Colonic mucosa (tissue), 4 donors: ENCODE data around the gene TWIST2. TPM values are rescaled to one million over a fixed set of nuclear protein-coding genes. Genes with fewer than 3 reads are reported as not detected.

Experiments
- DNase-seq: peaks from one replicate; pipeline ENCODE4 v3.0.0-alpha.2; 2020
- H3K27ac ChIP-seq: fragments of 200-600 bp; one replicate; pipeline ENCODE4 v1.8.0; 2021
- H3K27me3 ChIP-seq: fragments of 200-600 bp; one replicate; pipeline ENCODE4 v1.8.0; 2021
- H3K36me3 ChIP-seq: fragments of 200-600 bp; one replicate; pipeline ENCODE4 v1.8.0; 2021
- H3K4me1 ChIP-seq: fragments of 200-600 bp; one replicate; pipeline ENCODE4 v1.8.0; 2021; ENCODE audit warnings: mild to moderate bottlenecking
- H3K4me3 ChIP-seq: fragments of 200-600 bp; one replicate; pipeline ENCODE4 v1.8.0; 2021
- H3K9ac ChIP-seq, 2 donors: one replicate each; pipeline ENCODE4 v1.7.0; 2013; ENCODE audit warnings: control low read depth in 2 of 2, low read depth in 2 of 2, low read length in 2 of 2
- H3K9me3 ChIP-seq: fragments of 200-600 bp; one replicate; pipeline ENCODE4 v1.8.0; 2021
- intact Hi-C: fragments of 100-400 bp; cut with DNase I; formaldehyde crosslinking; loops from one replicate; pipeline ENCODE4 v1.14.1; 2022
- total RNA-seq, 2 donors: library from RNA; stranded (reverse); fragmentation: NEBNext Ultra II Directional in 1 of 2; extraction: Animal tissue kit (Norgen Biotek cat#: 25700) in 1 of 2; gene quantifications; one replicate each; pipeline ENCODE4 v1.2.1, GENCODE V29; 2021
- TF ChIP-seq, protein P1 (sequence below): fragments of 200-600 bp; IDR thresholded peaks from one replicate; pipeline ENCODE4 v1.8.0; 2022; ENCODE audit warnings: antibody characterized with exemption, mild to moderate bottlenecking
- donor health status: healthy.
- donor health status: DM: no; HTN: no; CAD: no.
- donor health status: DM: no; HTN: no; CAD: no.

The TWIST2 gene
- total RNA-seq, 2 donors from 2014 or later, result 0.82 to 2.7 TPM

DNA sequence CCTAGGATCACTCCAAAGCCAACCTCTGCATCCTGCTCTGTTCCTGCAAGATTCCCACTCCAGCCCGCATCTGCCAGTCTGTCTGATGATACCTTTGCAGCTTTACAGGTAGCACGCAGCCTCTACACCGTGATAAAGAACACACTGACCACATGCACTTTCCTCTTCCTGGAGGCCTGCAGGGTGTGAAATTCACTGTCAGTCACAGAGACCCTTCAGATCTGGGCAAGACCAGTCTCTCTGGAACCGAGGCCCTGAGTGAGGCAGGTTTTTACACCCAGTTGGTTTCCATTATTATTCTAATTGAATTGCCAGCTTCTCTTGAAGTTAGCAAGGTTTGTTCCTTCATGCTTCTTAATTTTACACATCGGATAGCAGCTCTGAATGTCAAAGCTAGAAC, 30.5 kb upstream of the TWIST2 start:
- H3K27me3 ChIP-seq, result no peaks in the 10 kb centered on the region
- TF ChIP-seq, protein P1, sequence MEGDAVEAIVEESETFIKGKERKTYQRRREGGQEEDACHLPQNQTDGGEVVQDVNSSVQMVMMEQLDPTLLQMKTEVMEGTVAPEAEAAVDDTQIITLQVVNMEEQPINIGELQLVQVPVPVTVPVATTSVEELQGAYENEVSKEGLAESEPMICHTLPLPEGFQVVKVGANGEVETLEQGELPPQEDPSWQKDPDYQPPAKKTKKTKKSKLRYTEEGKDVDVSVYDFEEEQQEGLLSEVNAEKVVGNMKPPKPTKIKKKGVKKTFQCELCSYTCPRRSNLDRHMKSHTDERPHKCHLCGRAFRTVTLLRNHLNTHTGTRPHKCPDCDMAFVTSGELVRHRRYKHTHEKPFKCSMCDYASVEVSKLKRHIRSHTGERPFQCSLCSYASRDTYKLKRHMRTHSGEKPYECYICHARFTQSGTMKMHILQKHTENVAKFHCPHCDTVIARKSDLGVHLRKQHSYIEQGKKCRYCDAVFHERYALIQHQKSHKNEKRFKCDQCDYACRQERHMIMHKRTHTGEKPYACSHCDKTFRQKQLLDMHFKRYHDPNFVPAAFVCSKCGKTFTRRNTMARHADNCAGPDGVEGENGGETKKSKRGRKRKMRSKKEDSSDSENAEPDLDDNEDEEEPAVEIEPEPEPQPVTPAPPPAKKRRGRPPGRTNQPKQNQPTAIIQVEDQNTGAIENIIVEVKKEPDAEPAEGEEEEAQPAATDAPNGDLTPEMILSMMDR, result no peak
- H3K9ac ChIP-seq, result no peak overlapping the region
- H3K4me3 ChIP-seq, result no peak overlapping the region
- H3K9me3 ChIP-seq, result no peaks in the 10 kb centered on the region
- intact Hi-C loops, result no loop called here
- H3K27ac ChIP-seq, result no peak overlapping the region
- DNase-seq, result no peak
- H3K4me1 ChIP-seq, result no peaks in the 10 kb centered on the region
- H3K36me3 ChIP-seq, result no peaks in the 10 kb centered on the region

DNA sequence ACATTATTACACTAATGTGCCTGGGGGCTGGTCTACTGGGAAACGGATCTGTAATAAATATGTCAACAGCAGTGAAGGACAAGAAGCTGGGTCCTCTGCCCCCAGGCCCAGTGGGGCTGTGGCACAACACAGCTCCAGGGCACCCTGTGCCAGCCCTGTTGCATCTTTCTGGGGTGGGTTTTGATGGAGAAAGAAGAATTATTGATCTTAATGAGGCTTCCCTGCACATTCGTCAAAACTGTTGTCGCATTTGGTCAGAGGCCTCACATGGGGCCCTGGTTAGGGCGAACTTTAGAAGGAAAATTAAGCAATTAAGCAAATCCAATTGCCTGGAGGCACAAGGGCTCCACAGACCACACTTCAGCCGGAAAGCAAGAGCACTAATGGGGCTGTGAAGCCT, 30.0 kb upstream of the TWIST2 start:
- H3K9ac ChIP-seq, result no peak overlapping the region
- intact Hi-C loops, result no loop called here
- H3K4me1 ChIP-seq, result no peaks in the 10 kb centered on the region
- no peaks in the 10 kb centered on the region for H3K9me3 ChIP-seq
- no peaks in the 10 kb centered on the region for H3K27me3 ChIP-seq
- H3K36me3 ChIP-seq, result no peaks in the 10 kb centered on the region
- TF ChIP-seq, protein P1, result no peak
- H3K4me3 ChIP-seq, result no peak overlapping the region
- H3K27ac ChIP-seq, result no peak overlapping the region
- DNase-seq, result no peak

DNA sequence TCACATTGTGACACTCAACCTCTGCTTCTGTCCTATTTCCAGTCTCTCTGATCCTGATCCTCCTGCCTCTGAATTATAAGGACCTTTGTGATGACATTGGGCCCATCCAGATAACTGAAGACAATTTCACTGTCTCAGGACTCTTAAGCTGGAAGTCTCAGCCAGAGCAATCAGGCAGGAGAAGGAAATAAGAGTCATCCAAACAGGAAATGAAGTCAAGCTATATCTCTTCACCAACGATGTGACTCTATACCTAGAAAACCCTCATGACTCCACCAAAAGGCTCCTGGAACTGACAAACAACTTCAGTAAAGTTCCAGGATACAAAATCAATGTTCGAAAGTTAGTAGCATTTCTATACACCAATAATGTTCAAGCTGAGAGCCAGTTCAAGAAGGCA, 29.3 kb upstream of the TWIST2 start:
- Histone ChIP-seq H3K4me1 (no peaks in the 10 kb centered on the region), H3K9ac (no peak overlapping the region), H3K36me3 (no peaks in the 10 kb centered on the region), H3K27me3 (no peaks in the 10 kb centered on the region), H3K27ac (no peak overlapping the region), H3K4me3 (no peak overlapping the region), H3K9me3 (no peaks in the 10 kb centered on the region)
- TF ChIP-seq, protein P1, result no peak
- no peak for DNase-seq
- intact Hi-C loops, result no loop called here

DNA sequence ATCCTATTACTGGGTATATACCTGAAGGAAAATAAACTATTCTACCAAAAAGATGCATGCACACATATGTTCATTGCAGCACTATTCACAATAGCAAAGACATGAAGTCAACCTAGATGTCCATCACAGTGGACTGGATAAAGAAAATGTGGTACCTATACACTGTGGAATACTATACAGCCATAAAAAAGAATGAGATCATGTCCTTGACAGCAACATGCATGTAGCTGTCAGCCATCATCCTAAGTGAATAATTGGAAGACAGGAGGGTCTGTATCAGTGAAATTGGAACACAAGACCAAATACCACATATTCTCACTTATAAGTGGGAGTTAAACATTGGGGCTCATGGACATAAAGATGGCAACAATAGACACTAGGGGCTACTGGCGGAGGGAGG, 27.7 kb upstream of the TWIST2 start:
- DNase-seq, result no peak
- no peaks in the 10 kb centered on the region for H3K9me3 ChIP-seq
- no peaks in the 10 kb centered on the region for H3K36me3 ChIP-seq
- H3K4me1 ChIP-seq, result no peaks in the 10 kb centered on the region
- TF ChIP-seq, protein P1, result no peak
- no peaks in the 10 kb centered on the region for H3K27me3 ChIP-seq
- no peak overlapping the region for H3K9ac ChIP-seq
- H3K4me3 ChIP-seq, result no peak overlapping the region
- H3K27ac ChIP-seq, result no peak overlapping the region
- intact Hi-C loops, result no loop called here

DNA sequence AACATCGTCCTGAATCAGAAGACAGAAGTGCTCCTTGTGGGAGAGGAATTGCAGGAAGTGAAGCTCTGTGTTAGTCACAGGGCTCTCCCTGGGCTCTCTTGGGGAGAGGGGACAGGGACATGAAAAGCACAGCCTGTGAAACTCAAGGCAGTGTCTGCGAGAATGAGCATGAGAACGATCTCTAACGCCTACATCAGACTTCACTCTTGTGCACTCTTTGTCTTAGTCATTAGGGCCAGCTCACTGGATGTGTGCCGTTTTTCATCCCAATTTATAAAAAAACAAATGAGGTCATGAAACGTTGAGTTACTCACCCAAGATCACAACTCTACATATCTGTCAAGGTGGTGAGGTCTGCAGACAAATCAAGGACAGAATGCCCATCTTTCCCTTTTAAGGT, 27.0 kb upstream of the TWIST2 start:
- DNase-seq, result no peak
- Histone ChIP-seq H3K27ac (no peak overlapping the region), H3K4me3 (no peak overlapping the region), H3K36me3 (no peaks in the 10 kb centered on the region), H3K4me1 (no peaks in the 10 kb centered on the region), H3K27me3 (no peaks in the 10 kb centered on the region), H3K9me3 (no peaks in the 10 kb centered on the region), H3K9ac (no peak overlapping the region)
- intact Hi-C loops, result no loop called here
- TF ChIP-seq, protein P1, result no peak

DNA sequence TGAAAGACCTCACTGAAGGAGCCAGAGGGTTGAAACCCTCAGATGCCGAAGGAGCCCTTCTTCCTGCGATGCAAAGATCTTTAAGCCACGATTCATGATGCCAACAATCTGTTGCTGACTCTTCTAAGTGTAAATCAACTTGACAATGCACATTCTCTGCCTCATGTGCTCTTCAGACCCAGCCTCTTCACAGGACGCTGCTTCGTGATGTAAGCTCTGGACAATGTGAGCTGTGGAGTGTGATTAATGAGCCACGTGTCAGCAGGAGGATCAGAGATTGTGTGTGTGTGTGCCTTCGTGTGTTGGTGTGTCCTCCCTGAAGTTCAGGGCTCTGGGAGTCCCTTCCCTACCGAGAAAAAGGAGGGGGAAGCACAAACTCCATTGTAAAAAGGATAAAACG, 26.5 kb upstream of the TWIST2 start:
- no peaks in the 10 kb centered on the region for H3K27me3 ChIP-seq
- no peak for DNase-seq
- TF ChIP-seq, protein P1, result no peak
- H3K4me3 ChIP-seq, result no peak overlapping the region
- H3K27ac ChIP-seq, result no peak overlapping the region
- no peaks in the 10 kb centered on the region for H3K4me1 ChIP-seq
- intact Hi-C loops, result no loop called here
- no peaks in the 10 kb centered on the region for H3K9me3 ChIP-seq
- H3K36me3 ChIP-seq, result no peaks in the 10 kb centered on the region
- H3K9ac ChIP-seq, result no peak overlapping the region
